Osteocyte (in vitro differentiated cells): ENCODE results near the gene DNAH2. TPM values are rescaled to one million over a fixed set of nuclear protein-coding genes. Genes with fewer than 3 reads are reported as not detected.

ENCODE experiments used
- DNase-seq: peaks from one replicate; pipeline ENCODE4 v3.0.0; 2021; ENCODE audit warnings: mixed read lengths; ENCODE audit not compliant: unreplicated experiment; ENCODE audit errors: extremely low spot score
- H3K27ac Mint-ChIP-seq: one replicate; pipeline ENCODE4 v1.8.0; 2021; ENCODE audit warnings: mild to moderate bottlenecking, mixed read lengths; ENCODE audit not compliant: unreplicated experiment
- H3K27me3 Mint-ChIP-seq: one replicate; pipeline ENCODE4 v1.8.0; 2021; ENCODE audit warnings: mixed read lengths; ENCODE audit not compliant: unreplicated experiment
- H3K36me3 Mint-ChIP-seq: one replicate; pipeline ENCODE4 v1.8.0; 2021; ENCODE audit warnings: mixed read lengths; ENCODE audit not compliant: unreplicated experiment
- H3K4me1 Mint-ChIP-seq: one replicate; pipeline ENCODE4 v1.8.0; 2021; ENCODE audit warnings: mixed read lengths; ENCODE audit not compliant: unreplicated experiment
- H3K4me3 Mint-ChIP-seq: one replicate; pipeline ENCODE4 v1.8.0; 2021; ENCODE audit warnings: mild to moderate bottlenecking, moderate library complexity, mixed read lengths; ENCODE audit not compliant: unreplicated experiment
- H3K9me3 Mint-ChIP-seq: one replicate; pipeline ENCODE4 v1.8.0; 2021; ENCODE audit warnings: mixed read lengths; ENCODE audit not compliant: unreplicated experiment
- CTCF ChIP-seq: fragments of 200-600 bp; sonication (generic); IDR thresholded peaks from 2 replicates; pipeline ENCODE4 v1.5.0; 2021; ENCODE audit warnings: antibody characterized with exemption, mild to moderate bottlenecking, moderate library complexity
- total RNA-seq: library from RNA; stranded (reverse); gene quantifications from 2 replicates; pipeline ENCODE4 v1.2.1, GENCODE V29; 2021

Gene DNAH2
- total RNA-seq, 1 donor from 2014 or later, result 0.03 TPM

DNA sequence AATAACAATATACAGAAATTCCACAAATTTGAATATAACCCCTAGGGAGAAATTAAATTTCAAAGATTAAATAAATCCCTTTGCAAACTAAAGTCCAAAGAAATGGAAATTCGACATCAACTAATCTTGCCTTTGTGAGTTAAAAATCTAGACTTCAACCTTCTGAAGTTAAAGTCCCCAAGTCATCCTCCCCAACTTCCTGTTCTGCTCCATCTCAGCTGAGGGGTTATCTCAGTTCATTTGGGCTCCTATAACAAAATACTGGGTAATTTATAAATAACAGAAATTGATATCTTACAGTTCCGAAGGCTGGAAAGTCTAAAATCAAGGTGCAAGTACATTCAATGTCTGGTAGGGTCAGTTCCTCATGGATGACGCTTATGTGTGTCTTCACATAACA, 93.7 kb downstream of the DNAH2 start:
- H3K4me3 Mint-ChIP-seq, result no peak overlapping the region
- TF ChIP-seq CTCF, result no peak
- peaks cover 3% of the 10 kb centered on the region for H3K36me3 Mint-ChIP-seq
- H3K27ac Mint-ChIP-seq, result no peak overlapping the region
- DNase-seq, result no peak
- no peaks in the 10 kb centered on the region for H3K9me3 Mint-ChIP-seq
- H3K27me3 Mint-ChIP-seq, result peaks cover 38% of the 10 kb centered on the region
- H3K4me1 Mint-ChIP-seq, result no peaks in the 10 kb centered on the region

DNA sequence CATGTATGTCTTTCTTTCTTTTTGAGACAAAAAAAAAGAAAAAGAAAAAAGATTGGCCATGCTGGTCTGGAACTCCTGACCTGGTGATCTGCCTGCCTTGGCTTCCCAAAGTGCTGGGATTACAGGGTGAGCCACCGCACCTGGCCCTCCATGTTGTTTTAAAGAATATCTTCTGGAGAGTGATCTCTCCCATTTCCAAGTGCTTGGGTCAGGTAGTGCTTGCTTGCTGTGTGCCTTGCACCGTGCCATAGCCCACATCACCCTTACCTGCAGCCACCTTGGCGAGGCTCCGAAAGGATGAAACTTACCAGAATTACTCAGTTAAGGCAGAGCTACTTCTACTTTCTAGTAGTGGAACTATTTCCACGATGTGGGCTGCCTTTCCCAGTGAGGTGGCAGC, 97.4 kb downstream of the DNAH2 start:
- Mint-ChIP-seq H3K4me1 (no peaks in the 10 kb centered on the region), H3K36me3 (no peaks in the 10 kb centered on the region), H3K27me3 (peaks cover 39% of the 10 kb centered on the region), H3K4me3 (no peak overlapping the region), H3K27ac (no peak overlapping the region), H3K9me3 (no peaks in the 10 kb centered on the region)
- DNase-seq, result no peak
- TF ChIP-seq CTCF, result no peak

DNA sequence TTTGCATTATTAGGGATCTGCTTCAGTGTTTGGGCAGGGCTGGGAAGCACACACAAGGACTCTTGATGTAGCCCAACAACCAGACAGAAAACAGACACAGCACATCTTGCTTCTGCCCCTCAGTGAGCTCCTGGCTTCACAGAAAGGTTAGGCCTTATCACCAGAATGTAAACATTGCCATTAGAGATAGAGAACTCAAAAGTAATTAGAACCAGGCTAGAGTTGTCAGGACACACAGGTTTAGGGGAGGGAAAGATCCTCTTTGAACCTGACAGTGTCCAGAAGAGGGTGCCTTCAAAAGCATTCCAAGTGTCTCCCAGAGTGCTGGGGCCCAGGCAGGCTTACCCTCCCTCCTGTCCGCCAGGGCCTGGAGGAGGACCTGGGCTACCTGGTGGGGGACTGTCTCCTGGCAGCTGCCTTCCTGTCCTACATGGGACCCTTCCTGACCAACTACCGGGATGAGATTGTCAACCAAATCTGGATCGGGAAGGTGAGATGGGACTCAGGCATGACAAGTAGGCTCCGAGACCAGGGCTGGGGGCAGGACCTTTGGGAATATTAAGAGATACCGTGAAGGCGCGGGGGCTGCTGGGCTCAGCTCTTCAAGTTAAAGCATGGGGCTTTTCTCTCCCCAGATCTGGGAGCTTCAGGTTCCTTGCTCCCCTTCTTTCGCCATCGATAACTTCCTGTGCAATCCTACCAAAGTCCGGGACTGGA, 99.5 kb downstream of the DNAH2 start:
- DNase-seq, result no peak
- no peak overlapping the region for H3K27ac Mint-ChIP-seq
- H3K4me1 Mint-ChIP-seq, result no peaks in the 10 kb centered on the region
- H3K9me3 Mint-ChIP-seq, result no peaks in the 10 kb centered on the region
- no peak overlapping the region for H3K4me3 Mint-ChIP-seq
- no peak for TF ChIP-seq CTCF
- no peaks in the 10 kb centered on the region for H3K36me3 Mint-ChIP-seq
- H3K27me3 Mint-ChIP-seq, result peaks cover 33% of the 10 kb centered on the region

DNA sequence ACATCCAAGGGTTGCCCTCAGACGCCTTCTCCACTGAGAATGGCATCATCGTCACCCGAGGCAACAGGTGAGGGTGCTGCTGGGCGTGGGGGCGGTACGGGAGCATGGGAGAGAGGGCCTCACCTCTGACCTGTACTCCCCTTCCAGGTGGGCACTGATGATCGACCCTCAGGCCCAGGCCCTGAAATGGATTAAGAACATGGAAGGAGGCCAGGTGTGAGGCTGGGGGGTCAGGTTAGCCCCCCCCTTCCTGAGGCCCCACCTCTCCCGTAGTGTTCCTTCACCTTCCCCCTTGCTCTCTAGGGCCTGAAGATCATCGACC, 100.1 kb downstream of the DNAH2 start:
- peaks cover 33% of the 10 kb centered on the region for H3K27me3 Mint-ChIP-seq
- H3K27ac Mint-ChIP-seq, result no peak overlapping the region
- DNase-seq, result no peak

DNA sequence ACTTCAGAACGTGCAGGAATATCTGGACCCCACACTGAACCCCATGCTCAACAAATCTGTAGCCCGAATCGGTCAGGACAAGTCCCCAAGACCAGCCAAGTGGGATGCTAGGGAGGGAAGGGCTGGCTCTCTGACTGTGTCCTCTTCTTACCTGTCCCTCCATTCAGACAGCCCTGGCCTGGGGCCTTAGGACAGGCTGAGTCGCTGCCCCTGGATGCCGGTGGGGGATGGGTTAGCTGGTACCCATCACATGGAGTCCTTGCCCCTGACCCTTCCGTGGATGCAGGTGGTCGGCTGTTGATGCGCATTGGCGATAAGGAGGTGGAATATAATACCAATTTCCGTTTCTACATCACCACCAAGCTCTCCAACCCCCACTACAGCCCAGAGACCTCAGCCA, 100.5 kb downstream of the DNAH2 start:
- no peak overlapping the region for H3K27ac Mint-ChIP-seq
- no peaks in the 10 kb centered on the region for H3K9me3 Mint-ChIP-seq
- no peak for DNase-seq
- peaks cover 30% of the 10 kb centered on the region for H3K27me3 Mint-ChIP-seq
- H3K36me3 Mint-ChIP-seq, result no peaks in the 10 kb centered on the region
- TF ChIP-seq CTCF, result no peak
- H3K4me1 Mint-ChIP-seq, result no peaks in the 10 kb centered on the region
- H3K4me3 Mint-ChIP-seq, result no peak overlapping the region

More for the DNA sequence above, 100.1 kb downstream of the DNAH2 start:
- Mint-ChIP-seq H3K4me1 (no peaks in the 10 kb centered on the region), H3K4me3 (no peak overlapping the region), H3K36me3 (no peaks in the 10 kb centered on the region), H3K9me3 (no peaks in the 10 kb centered on the region)
- no peak for TF ChIP-seq CTCF
